Measurements from ENCODE around the gene AZGP1. TPM values are rescaled to one million over a fixed set of nuclear protein-coding genes. Genes with fewer than 3 reads are reported as not detected.
A peak's percentile ranks its signal among the peaks of the same experiment; 100 is the strongest.

AZGP1 gene
- total RNA-seq, 1 donor from 2014 or later, result 1.6 TPM

DNA sequence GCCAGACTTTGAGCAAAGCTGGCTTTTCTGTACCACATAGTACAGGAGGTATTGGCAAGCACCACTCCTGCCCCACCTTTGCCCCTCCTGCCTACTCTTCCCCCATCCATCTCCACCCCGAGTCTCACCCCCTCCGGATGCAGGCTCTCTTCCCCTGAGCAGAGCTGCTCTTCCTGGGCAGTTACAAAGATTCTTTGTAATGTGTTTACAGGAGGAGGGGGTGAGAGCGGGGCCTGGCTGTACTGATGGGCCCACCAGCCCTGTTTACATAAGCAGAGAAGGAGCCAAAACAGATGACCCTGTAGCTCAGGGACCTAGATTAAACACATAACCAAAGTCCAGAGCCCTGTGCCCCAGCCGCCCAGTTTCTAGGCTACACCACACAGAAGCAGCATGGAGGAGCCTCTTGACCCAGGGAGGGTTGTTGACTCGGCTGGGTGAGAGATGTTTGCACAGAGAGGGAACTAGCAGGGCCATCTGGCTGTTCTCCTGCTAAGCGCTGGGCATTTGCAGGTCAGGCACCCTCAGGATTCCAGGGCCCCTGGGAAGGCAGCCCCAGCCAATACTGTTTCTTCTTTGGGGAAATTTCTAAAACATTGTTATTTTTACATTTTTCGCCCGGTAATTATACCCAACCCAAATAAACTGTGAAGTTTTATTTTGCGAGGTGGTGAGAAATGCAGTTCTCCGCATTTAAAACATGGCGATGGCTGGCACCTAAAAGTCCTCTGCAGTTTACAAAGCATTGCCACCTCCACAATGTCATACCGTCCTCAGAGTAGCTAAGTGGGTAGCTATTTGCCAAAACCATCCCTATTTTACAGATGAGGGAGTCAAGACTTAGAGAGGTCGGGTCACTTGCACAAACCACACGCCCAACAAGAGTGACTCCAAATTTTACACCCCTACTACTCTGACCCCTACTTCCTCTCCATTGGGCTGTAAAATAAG is 28.2 kb upstream of the AZGP1 start:
- DNase-seq (ENCODE audit: low read depth) (no peak), FAIRE-seq (no peak)
- TF ChIP-seq, protein P1, sequence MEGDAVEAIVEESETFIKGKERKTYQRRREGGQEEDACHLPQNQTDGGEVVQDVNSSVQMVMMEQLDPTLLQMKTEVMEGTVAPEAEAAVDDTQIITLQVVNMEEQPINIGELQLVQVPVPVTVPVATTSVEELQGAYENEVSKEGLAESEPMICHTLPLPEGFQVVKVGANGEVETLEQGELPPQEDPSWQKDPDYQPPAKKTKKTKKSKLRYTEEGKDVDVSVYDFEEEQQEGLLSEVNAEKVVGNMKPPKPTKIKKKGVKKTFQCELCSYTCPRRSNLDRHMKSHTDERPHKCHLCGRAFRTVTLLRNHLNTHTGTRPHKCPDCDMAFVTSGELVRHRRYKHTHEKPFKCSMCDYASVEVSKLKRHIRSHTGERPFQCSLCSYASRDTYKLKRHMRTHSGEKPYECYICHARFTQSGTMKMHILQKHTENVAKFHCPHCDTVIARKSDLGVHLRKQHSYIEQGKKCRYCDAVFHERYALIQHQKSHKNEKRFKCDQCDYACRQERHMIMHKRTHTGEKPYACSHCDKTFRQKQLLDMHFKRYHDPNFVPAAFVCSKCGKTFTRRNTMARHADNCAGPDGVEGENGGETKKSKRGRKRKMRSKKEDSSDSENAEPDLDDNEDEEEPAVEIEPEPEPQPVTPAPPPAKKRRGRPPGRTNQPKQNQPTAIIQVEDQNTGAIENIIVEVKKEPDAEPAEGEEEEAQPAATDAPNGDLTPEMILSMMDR (IDR thresholded peaks at IDR 0.05; ENCODE audit: insufficient read depth, low read length, severe bottlenecking), result no peak
- Histone ChIP-seq H3K4me3 (ENCODE audit: low read depth, low read length) (no peak overlapping the region), H3K27me3 (ENCODE audit: control insufficient read depth, insufficient read depth, low read length) (peaks cover 2% of the 10 kb centered on the region), H3K36me3 (ENCODE audit: control insufficient read depth, insufficient read depth, low read length) (no peaks in the 10 kb centered on the region)

DNA sequence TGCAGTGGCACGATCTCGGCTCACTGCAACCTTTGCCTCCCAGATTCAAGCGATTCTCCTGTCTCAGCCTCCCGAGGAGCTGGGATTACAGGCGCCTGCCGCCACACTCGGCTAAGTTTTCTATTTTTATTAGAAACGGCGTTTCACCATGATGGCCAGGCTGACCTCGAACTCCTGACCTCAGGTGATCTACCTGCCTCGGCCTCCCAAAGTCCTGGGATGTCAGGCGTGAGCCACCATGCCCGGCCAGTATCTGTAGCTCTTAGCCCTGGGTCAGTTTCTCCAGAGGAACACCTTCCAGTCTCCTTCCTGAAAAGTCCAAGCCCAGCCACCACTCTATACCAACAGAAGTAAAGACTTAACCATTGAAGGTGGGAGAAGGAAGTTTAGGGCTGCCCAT is 24.4 kb upstream of the AZGP1 start:
- FAIRE-seq (no peak), DNase-seq (ENCODE audit: low read depth) (no peak)
- Histone ChIP-seq H3K36me3 (ENCODE audit: control insufficient read depth, insufficient read depth, low read length) (no peaks in the 10 kb centered on the region), H3K4me3 (ENCODE audit: low read depth, low read length) (no peak overlapping the region), H3K27me3 (ENCODE audit: control insufficient read depth, insufficient read depth, low read length) (peaks cover 2% of the 10 kb centered on the region)
- TF ChIP-seq, protein P1 (IDR thresholded peaks at IDR 0.05; ENCODE audit: insufficient read depth, low read length, severe bottlenecking), result no peak

DNA sequence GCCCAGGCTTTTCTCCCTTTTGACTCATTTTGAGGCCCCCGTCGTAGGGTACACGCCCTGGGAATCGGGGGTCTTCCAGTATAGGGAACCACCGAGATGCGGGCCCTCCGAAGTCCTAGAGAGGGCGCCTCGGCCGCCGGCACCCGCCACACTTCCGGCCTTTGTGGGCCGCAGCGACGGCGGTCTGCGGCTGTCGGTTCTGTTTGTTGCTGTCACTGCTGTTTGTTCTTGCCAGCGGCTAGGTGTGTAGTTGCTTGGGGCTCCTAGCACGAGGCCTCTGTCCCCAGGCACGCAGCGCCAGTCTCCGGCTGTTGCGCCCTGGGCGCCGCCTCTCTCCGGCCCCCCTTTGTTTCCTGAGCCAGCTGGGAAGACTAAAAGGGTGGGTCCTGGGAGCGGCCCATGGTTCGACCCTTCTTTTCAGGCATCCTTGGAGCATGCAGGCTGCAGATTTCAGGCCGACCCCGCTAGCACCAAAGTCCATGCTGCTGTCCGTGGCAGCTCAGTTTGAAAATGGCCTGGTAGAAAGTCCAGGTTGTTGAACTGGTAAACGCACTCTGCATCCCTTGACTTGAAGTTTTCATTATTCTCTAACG is 21.8 kb upstream of the AZGP1 start:
- TF ChIP-seq, protein P1 (IDR thresholded peaks at IDR 0.05; ENCODE audit: insufficient read depth, low read length, severe bottlenecking), result peak; percentile 39
- DNase-seq (ENCODE audit: low read depth) (no peak), FAIRE-seq (no peak)
- Histone ChIP-seq H3K27me3 (ENCODE audit: control insufficient read depth, insufficient read depth, low read length) (no peaks in the 10 kb centered on the region), H3K36me3 (ENCODE audit: control insufficient read depth, insufficient read depth, low read length) (no peaks in the 10 kb centered on the region), H3K4me3 (ENCODE audit: low read depth, low read length) (peak overlapping the region; percentile 32)

DNA sequence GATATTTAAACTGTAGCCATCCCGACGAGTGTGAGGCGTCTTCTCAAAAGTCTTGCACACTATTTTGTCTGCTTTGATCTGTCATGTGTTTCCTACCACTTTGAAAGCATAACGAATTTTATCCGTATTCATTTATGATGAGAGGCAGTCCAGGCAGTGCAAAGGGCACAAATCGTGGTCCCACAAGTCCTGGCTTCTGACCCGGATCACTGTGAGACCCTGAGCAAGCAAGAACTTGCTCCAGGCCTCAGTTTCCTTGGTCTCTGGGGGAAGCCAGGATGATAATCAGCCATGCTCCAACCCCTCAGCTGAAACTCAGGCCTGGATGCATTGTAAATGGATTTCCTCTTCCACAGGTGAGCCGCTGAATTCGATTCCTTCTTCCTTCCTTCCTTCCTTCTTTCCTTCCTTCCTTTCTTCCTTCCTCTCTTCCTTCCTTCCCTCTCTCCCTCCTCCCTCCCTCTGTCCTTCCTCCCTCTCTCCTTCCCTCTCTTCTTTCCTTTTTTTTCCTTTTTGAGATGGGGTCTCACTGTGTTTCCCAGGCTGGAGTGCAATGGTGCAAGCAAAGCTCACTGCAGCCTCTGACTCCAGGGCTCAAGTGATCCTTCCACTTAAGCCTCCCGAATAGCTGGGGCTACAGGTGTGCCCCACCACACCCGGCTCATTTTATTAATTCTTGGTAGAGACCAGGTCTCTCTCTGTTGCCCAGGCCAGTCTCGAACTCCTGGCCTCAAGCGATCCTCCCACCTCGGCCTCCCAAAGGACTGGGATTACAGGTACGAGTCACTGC is 21.1 kb upstream of the AZGP1 start:
- Histone ChIP-seq H3K4me3 (ENCODE audit: low read depth, low read length) (peak overlapping the region; percentile 32), H3K36me3 (ENCODE audit: control insufficient read depth, insufficient read depth, low read length) (no peaks in the 10 kb centered on the region), H3K27me3 (ENCODE audit: control insufficient read depth, insufficient read depth, low read length) (no peaks in the 10 kb centered on the region)
- TF ChIP-seq, protein P1 (IDR thresholded peaks at IDR 0.05; ENCODE audit: insufficient read depth, low read length, severe bottlenecking), result no peak
- FAIRE-seq (no peak), DNase-seq (ENCODE audit: low read depth) (no peak)

DNA sequence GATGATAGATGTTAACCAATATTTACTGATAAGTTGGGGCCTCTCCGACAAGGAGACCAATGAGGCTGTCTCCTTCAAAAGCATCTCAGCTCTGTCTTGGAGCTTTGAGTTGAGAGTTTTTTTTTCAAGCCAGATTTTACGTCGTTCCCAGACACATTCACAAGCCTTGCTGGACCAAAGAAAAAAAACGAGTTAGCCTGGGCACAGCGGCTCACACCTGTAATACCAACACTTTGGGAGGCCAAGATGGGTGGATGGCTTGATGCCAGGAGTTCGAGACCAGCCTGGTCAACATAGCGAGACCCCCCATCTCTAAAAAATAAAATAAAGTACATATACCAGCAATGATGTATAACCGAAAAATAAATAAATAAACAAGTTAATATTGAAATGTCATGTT is 19.0 kb upstream of the AZGP1 start:
- no peaks in the 10 kb centered on the region for H3K27me3 ChIP-seq (ENCODE audit: control insufficient read depth, insufficient read depth, low read length)
- H3K4me3 ChIP-seq (ENCODE audit: low read depth, low read length), result no peak overlapping the region
- DNase-seq (ENCODE audit: low read depth), result no peak
- no peak for FAIRE-seq
- TF ChIP-seq, protein P1 (IDR thresholded peaks at IDR 0.05; ENCODE audit: insufficient read depth, low read length, severe bottlenecking), result no peak
- no peaks in the 10 kb centered on the region for H3K36me3 ChIP-seq (ENCODE audit: control insufficient read depth, insufficient read depth, low read length)

Measured in bronchial epithelial cell (primary cell).